Activated CD8-positive, alpha-beta T cell treated with anti-CD3 and anti-CD28 coated beads, Interleukin-2, amount 10 ng/mL, durations not matched to agents 7 days and 5 days (primary cell): Measurements from ENCODE around the gene PPP3CA. TPM values are rescaled to one million over a fixed set of nuclear protein-coding genes. Genes with fewer than 3 reads are reported as not detected.
A peak's percentile ranks its signal among the peaks of the same experiment; 100 is the strongest.

ENCODE experiments used
- ATAC-seq: fragments of 150-1000 bp; cut with Tn5 transposase; one replicate; pipeline ENCODE4 v1.10.0; 2021; ENCODE audit warnings: moderate library complexity
- CTCF ChIA-PET: fragments of 350-600 bp; sonication (Branson Sonifier 250); formaldehyde crosslinking; loops from one replicate; lab custom pipeline; 2021; ENCODE audit warnings: antibody characterized with exemption; lab: Charles Lee
- POLR2A ChIA-PET: fragments of 350-600 bp; sonication (Branson Sonifier 250); formaldehyde crosslinking; loops from one replicate; lab custom pipeline; 2021; ENCODE audit warnings: antibody characterized with exemption; lab: Charles Lee
- DNase-seq: peaks from one replicate; pipeline ENCODE4 v3.0.0-alpha.2; 2020
- H3K27ac Mint-ChIP-seq: one replicate; pipeline ENCODE4 v1.8.0; 2021; ENCODE audit warnings: mild to moderate bottlenecking, mixed read lengths
- H3K27me3 Mint-ChIP-seq: one replicate; pipeline ENCODE4 v1.8.0; 2021; ENCODE audit warnings: low read depth, mixed read lengths
- H3K36me3 Mint-ChIP-seq: one replicate; pipeline ENCODE4 v1.8.0; 2021; ENCODE audit warnings: low read depth, mixed read lengths
- H3K4me1 Mint-ChIP-seq: one replicate; pipeline ENCODE4 v1.8.0; 2021; ENCODE audit warnings: low read depth, mixed read lengths
- H3K4me3 Mint-ChIP-seq: one replicate; pipeline ENCODE4 v1.8.0; 2021; ENCODE audit warnings: mild to moderate bottlenecking, mixed read lengths
- H3K9me3 Mint-ChIP-seq: one replicate; pipeline ENCODE4 v1.8.0; 2022; ENCODE audit warnings: mixed read lengths; ENCODE audit not compliant: insufficient read depth
- total RNA-seq, 2 experiments: library from RNA; stranded (reverse); gene quantifications; one replicate each; pipeline ENCODE4 v1.2.3, GENCODE V29; 2021

The PPP3CA gene
- total RNA-seq, 2 experiments from 2014 or later: 28.6 to 29.0 TPM

GRCh38 chr4:101269682-101270081 is 77.6 kb downstream of the PPP3CA start:
- H3K4me1 Mint-ChIP-seq: peaks cover 13% of the 10 kb centered on the region

GRCh38 chr4:101265816-101266172 is 81.5 kb downstream of the PPP3CA start:
- H3K4me1 Mint-ChIP-seq: peaks cover 11% of the 10 kb centered on the region
- H3K27ac Mint-ChIP-seq: no peak overlapping the region
- H3K4me3 Mint-ChIP-seq: no peak overlapping the region
- H3K36me3 Mint-ChIP-seq: no peaks in the 10 kb centered on the region
- CTCF ChIA-PET: no interaction called here
- no peaks in the 10 kb centered on the region for H3K27me3 Mint-ChIP-seq
- DNase-seq (no peak), ATAC-seq (no peak)
- H3K9me3 Mint-ChIP-seq: no peaks in the 10 kb centered on the region
- POLR2A ChIA-PET: no interaction called here

More at GRCh38 chr4:101269682-101270081, 77.6 kb downstream of the PPP3CA start:
- ChIA-PET CTCF (no interaction called here), POLR2A (no interaction called here)
- H3K36me3 Mint-ChIP-seq: no peaks in the 10 kb centered on the region
- no peaks in the 10 kb centered on the region for H3K9me3 Mint-ChIP-seq
- H3K27ac Mint-ChIP-seq: no peak overlapping the region
- DNase-seq (no peak), ATAC-seq (peak; percentile 42)
- H3K4me3 Mint-ChIP-seq: no peak overlapping the region
- no peaks in the 10 kb centered on the region for H3K27me3 Mint-ChIP-seq

GRCh38 chr4:101264993-101265815 is 82.1 kb downstream of the PPP3CA start:
- ATAC-seq: no peak
- H3K9me3 Mint-ChIP-seq: no peaks in the 10 kb centered on the region
- CTCF ChIA-PET: no interaction called here
- no peak overlapping the region for H3K4me3 Mint-ChIP-seq
- no peak for DNase-seq
- H3K4me1 Mint-ChIP-seq: peaks cover 8% of the 10 kb centered on the region
- POLR2A ChIA-PET: no interaction called here
- no peaks in the 10 kb centered on the region for H3K36me3 Mint-ChIP-seq
- H3K27me3 Mint-ChIP-seq: no peaks in the 10 kb centered on the region
- no peak overlapping the region for H3K27ac Mint-ChIP-seq

GRCh38 chr4:101264512-101264911 is 82.8 kb downstream of the PPP3CA start:
- POLR2A ChIA-PET: no interaction called here
- Mint-ChIP-seq H3K27me3 (no peaks in the 10 kb centered on the region), H3K9me3 (no peaks in the 10 kb centered on the region), H3K36me3 (no peaks in the 10 kb centered on the region), H3K4me1 (peaks cover 5% of the 10 kb centered on the region), H3K4me3 (no peak overlapping the region), H3K27ac (no peak overlapping the region)
- ATAC-seq (no peak), DNase-seq (no peak)
- CTCF ChIA-PET: no interaction called here

GRCh38 chr4:101262683-101263082 is 84.6 kb downstream of the PPP3CA start:
- H3K27me3 Mint-ChIP-seq: no peaks in the 10 kb centered on the region
- peaks cover 14% of the 10 kb centered on the region for H3K4me1 Mint-ChIP-seq
- H3K27ac Mint-ChIP-seq: no peak overlapping the region
- ChIA-PET POLR2A (no interaction called here), CTCF (interaction anchor here (1.1 kb wide), 1 partner anchor 82 kb away, joined by 3 read pairs; no protein-coding TSS in a partner anchor)
- no peak for ATAC-seq
- no peaks in the 10 kb centered on the region for H3K36me3 Mint-ChIP-seq
- no peak overlapping the region for H3K4me3 Mint-ChIP-seq
- DNase-seq: no peak
- H3K9me3 Mint-ChIP-seq: no peaks in the 10 kb centered on the region

- POLR2A ChIA-PET: no interaction called here
- Mint-ChIP-seq H3K4me1 (peaks cover 14% of the 10 kb centered on the region), H3K4me3 (no peak overlapping the region), H3K27me3 (no peaks in the 10 kb centered on the region), H3K36me3 (no peaks in the 10 kb centered on the region), H3K9me3 (no peaks in the 10 kb centered on the region), H3K27ac (no peak overlapping the region)
- CTCF ChIA-PET: no interaction called here
- DNase-seq (no peak), ATAC-seq (no peak)
These were observed 87.5 kb downstream of the PPP3CA start for GRCh38 chr4:101259876-101260275.

GRCh38 chr4:101258883-101259282 is 88.4 kb downstream of the PPP3CA start:
- ATAC-seq: no peak
- ChIA-PET POLR2A (no interaction called here), CTCF (no interaction called here)
- peaks cover 14% of the 10 kb centered on the region for H3K4me1 Mint-ChIP-seq
- peak overlapping the region; percentile 44 for H3K27ac Mint-ChIP-seq
- no peaks in the 10 kb centered on the region for H3K36me3 Mint-ChIP-seq
- DNase-seq: no peak
- H3K27me3 Mint-ChIP-seq: no peaks in the 10 kb centered on the region
- no peaks in the 10 kb centered on the region for H3K9me3 Mint-ChIP-seq
- no peak overlapping the region for H3K4me3 Mint-ChIP-seq

- Mint-ChIP-seq H3K4me3 (no peak overlapping the region), H3K9me3 (no peaks in the 10 kb centered on the region), H3K36me3 (no peaks in the 10 kb centered on the region), H3K4me1 (peaks cover 14% of the 10 kb centered on the region), H3K27me3 (no peaks in the 10 kb centered on the region), H3K27ac (no peak overlapping the region)
- ATAC-seq (no peak), DNase-seq (no peak)
- POLR2A ChIA-PET: no interaction called here
- CTCF ChIA-PET: no interaction called here
These were observed 91.1 kb downstream of the PPP3CA start for GRCh38 chr4:101256222-101256621.

- POLR2A ChIA-PET: no interaction called here
- Mint-ChIP-seq H3K4me1 (peaks cover 12% of the 10 kb centered on the region), H3K27ac (no peak overlapping the region), H3K9me3 (no peaks in the 10 kb centered on the region), H3K27me3 (no peaks in the 10 kb centered on the region), H3K36me3 (no peaks in the 10 kb centered on the region), H3K4me3 (no peak overlapping the region)
- DNase-seq (no peak), ATAC-seq (no peak)
- CTCF ChIA-PET: no interaction called here
These were observed 92.5 kb downstream of the PPP3CA start for GRCh38 chr4:101254776-101255175.

- Mint-ChIP-seq H3K27ac (no peak overlapping the region), H3K36me3 (no peaks in the 10 kb centered on the region), H3K9me3 (no peaks in the 10 kb centered on the region), H3K4me3 (no peak overlapping the region), H3K4me1 (no peaks in the 10 kb centered on the region), H3K27me3 (no peaks in the 10 kb centered on the region)
- POLR2A ChIA-PET: no interaction called here
- DNase-seq (no peak), ATAC-seq (no peak)
- CTCF ChIA-PET: no interaction called here
These were observed 94.2 kb downstream of the PPP3CA start for GRCh38 chr4:101253121-101253520.

GRCh38 chr4:101252721-101253120 is 94.6 kb downstream of the PPP3CA start:
- ATAC-seq (no peak), DNase-seq (no peak)
- H3K4me3 Mint-ChIP-seq: no peak overlapping the region
- no peaks in the 10 kb centered on the region for H3K36me3 Mint-ChIP-seq
- CTCF ChIA-PET: no interaction called here
- H3K9me3 Mint-ChIP-seq: no peaks in the 10 kb centered on the region
- POLR2A ChIA-PET: no interaction called here
- H3K4me1 Mint-ChIP-seq: no peaks in the 10 kb centered on the region
- H3K27ac Mint-ChIP-seq: no peak overlapping the region
- no peaks in the 10 kb centered on the region for H3K27me3 Mint-ChIP-seq

GRCh38 chr4:101251261-101251660 is 96.1 kb downstream of the PPP3CA start:
- Mint-ChIP-seq H3K27ac (no peak overlapping the region), H3K9me3 (no peaks in the 10 kb centered on the region), H3K4me1 (no peaks in the 10 kb centered on the region), H3K4me3 (no peak overlapping the region), H3K27me3 (no peaks in the 10 kb centered on the region), H3K36me3 (no peaks in the 10 kb centered on the region)
- POLR2A ChIA-PET: no interaction called here
- CTCF ChIA-PET: no interaction called here
- ATAC-seq (no peak), DNase-seq (no peak)

- no peaks in the 10 kb centered on the region for H3K9me3 Mint-ChIP-seq
- ATAC-seq (no peak), DNase-seq (no peak)
- no peaks in the 10 kb centered on the region for H3K27me3 Mint-ChIP-seq
- H3K36me3 Mint-ChIP-seq: no peaks in the 10 kb centered on the region
- POLR2A ChIA-PET: no interaction called here
- CTCF ChIA-PET: no interaction called here
- no peaks in the 10 kb centered on the region for H3K4me1 Mint-ChIP-seq
- H3K4me3 Mint-ChIP-seq: no peak overlapping the region
- no peak overlapping the region for H3K27ac Mint-ChIP-seq
These were observed 103.0 kb downstream of the PPP3CA start for GRCh38 chr4:101244349-101244748.
